Osteocyte (in vitro differentiated cells): Measurements from ENCODE around the gene SLFN12L. TPM values are rescaled to one million over a fixed set of nuclear protein-coding genes. Genes with fewer than 3 reads are reported as not detected.
A peak's percentile ranks its signal among the peaks of the same experiment; 100 is the strongest.

ENCODE experiments used
- DNase-seq: peaks from one replicate; pipeline ENCODE4 v3.0.0; 2021; ENCODE audit warnings: mixed read lengths; ENCODE audit not compliant: unreplicated experiment; ENCODE audit errors: extremely low spot score
- H3K27ac Mint-ChIP-seq: one replicate; pipeline ENCODE4 v1.8.0; 2021; ENCODE audit warnings: mild to moderate bottlenecking, mixed read lengths; ENCODE audit not compliant: unreplicated experiment
- H3K27me3 Mint-ChIP-seq: one replicate; pipeline ENCODE4 v1.8.0; 2021; ENCODE audit warnings: mixed read lengths; ENCODE audit not compliant: unreplicated experiment
- H3K36me3 Mint-ChIP-seq: one replicate; pipeline ENCODE4 v1.8.0; 2021; ENCODE audit warnings: mixed read lengths; ENCODE audit not compliant: unreplicated experiment
- H3K4me1 Mint-ChIP-seq: one replicate; pipeline ENCODE4 v1.8.0; 2021; ENCODE audit warnings: mixed read lengths; ENCODE audit not compliant: unreplicated experiment
- H3K4me3 Mint-ChIP-seq: one replicate; pipeline ENCODE4 v1.8.0; 2021; ENCODE audit warnings: mild to moderate bottlenecking, moderate library complexity, mixed read lengths; ENCODE audit not compliant: unreplicated experiment
- H3K9me3 Mint-ChIP-seq: one replicate; pipeline ENCODE4 v1.8.0; 2021; ENCODE audit warnings: mixed read lengths; ENCODE audit not compliant: unreplicated experiment
- CTCF ChIP-seq: fragments of 200-600 bp; sonication (generic); IDR thresholded peaks from 2 replicates; pipeline ENCODE4 v1.5.0; 2021; ENCODE audit warnings: antibody characterized with exemption, mild to moderate bottlenecking, moderate library complexity
- total RNA-seq: library from RNA; stranded (reverse); gene quantifications from 2 replicates; pipeline ENCODE4 v1.2.1, GENCODE V29; 2021

Gene SLFN12L
- total RNA-seq, 1 donor from 2014 or later: not detected

DNA sequence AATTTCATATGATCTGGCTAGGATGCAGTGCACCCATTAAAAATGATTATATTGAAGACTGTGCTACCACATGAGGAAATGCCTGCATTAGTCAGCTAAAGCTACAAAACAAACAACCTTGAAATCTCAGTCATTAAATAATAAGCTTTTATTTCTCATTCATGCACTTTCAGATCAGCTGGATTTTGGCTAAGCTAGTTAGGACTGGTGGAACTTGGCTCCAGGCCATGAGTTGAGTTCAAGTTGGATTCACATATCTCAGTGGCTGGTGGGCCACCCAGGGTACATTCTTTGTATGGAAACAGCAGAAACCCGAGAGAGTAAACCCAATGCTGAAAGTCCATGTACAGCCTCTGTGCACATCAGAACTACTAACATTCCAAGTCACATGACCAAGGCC, 6.4 kb upstream of the SLFN12L start:
- Mint-ChIP-seq H3K36me3 (no peaks in the 10 kb centered on the region), H3K4me3 (no peak overlapping the region), H3K9me3 (no peaks in the 10 kb centered on the region), H3K4me1 (peaks cover 14% of the 10 kb centered on the region), H3K27ac (no peak overlapping the region), H3K27me3 (peaks cover 37% of the 10 kb centered on the region)
- no peak for DNase-seq
- no peak for TF ChIP-seq CTCF

DNA sequence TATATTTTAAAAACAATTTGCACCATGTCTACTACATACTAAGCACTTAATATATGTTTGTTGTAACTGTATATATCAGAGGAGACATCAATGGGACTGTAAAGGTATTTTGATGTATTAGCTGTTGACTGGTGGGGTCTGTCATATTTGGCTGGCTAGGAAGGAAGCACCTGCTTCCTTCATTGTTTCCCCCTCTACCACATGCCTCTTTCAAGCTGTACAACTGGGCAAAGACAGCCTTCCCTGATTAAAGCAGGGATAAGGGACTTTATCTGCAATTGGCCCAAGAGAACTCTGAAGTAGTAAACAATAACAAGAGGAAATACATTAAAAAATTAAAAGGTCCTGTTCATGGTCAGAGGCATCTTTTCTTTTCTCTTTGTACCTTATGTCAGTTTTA, 5.5 kb upstream of the SLFN12L start:
- Mint-ChIP-seq H3K9me3 (no peaks in the 10 kb centered on the region), H3K4me3 (no peak overlapping the region), H3K27me3 (peaks cover 30% of the 10 kb centered on the region), H3K4me1 (peaks cover 14% of the 10 kb centered on the region), H3K36me3 (no peaks in the 10 kb centered on the region), H3K27ac (no peak overlapping the region)
- DNase-seq: no peak
- no peak for TF ChIP-seq CTCF

GRCh38 chr17:35541434-35541833, 4.0 kb upstream of the SLFN12L start:
- DNase-seq: no peak
- Mint-ChIP-seq H3K4me1 (peaks cover 14% of the 10 kb centered on the region), H3K27ac (peak overlapping the region; percentile 70)

DNA sequence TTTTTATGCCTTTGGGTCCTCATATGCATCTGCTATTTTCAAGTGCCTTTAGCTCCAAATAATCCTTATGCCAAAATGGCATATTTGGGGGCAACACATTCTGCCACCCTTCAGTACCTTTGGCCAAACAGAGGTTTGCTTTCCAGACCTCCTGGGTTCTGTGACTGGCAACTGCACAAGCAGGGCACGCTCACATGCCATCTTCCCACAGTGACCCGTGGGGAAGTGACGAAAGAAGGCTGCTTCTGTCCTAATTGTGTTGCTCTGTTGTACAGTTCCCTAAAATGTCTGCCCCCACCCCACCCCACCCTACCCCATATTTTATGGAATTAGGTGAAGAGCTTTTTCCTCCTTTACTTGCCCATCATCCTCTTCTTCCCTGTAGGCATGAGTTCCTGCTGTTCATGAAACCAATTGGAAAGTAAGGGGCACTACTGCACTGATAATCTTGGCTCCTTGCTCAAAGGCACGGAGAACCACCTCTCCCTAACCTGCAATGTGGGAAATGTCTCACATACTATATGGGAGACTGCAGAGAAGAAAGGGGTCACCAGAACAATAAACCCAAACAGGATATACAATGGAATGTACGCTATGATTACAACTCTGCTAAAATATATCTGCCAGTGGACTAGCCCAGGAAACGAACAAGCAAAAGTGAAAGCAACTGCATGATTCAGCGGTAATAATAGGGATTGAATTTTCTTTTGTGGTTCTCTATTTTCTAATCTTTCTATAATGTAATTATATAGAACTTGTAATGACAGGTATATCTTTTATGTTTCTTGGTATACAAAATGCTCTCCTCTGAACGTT, 3.3 kb upstream of the SLFN12L start:
- no peak for DNase-seq
- peaks cover 13% of the 10 kb centered on the region for H3K27me3 Mint-ChIP-seq
- H3K36me3 Mint-ChIP-seq: no peaks in the 10 kb centered on the region
- TF ChIP-seq CTCF: no peak
- peak overlapping the region; percentile 46 for H3K4me3 Mint-ChIP-seq
- H3K27ac Mint-ChIP-seq: peak overlapping the region; percentile 78
- H3K9me3 Mint-ChIP-seq: no peaks in the 10 kb centered on the region
- peaks cover 14% of the 10 kb centered on the region for H3K4me1 Mint-ChIP-seq

More at GRCh38 chr17:35541434-35541833, 4.0 kb upstream of the SLFN12L start:
- Mint-ChIP-seq H3K4me3 (no peak overlapping the region), H3K36me3 (no peaks in the 10 kb centered on the region), H3K27me3 (peaks cover 18% of the 10 kb centered on the region), H3K9me3 (no peaks in the 10 kb centered on the region)
- no peak for TF ChIP-seq CTCF

GRCh38 chr17:35539659-35540026, 2.2 kb upstream of the SLFN12L start:
- H3K27me3 Mint-ChIP-seq: peaks cover 4% of the 10 kb centered on the region
- H3K9me3 Mint-ChIP-seq: no peaks in the 10 kb centered on the region
- H3K4me1 Mint-ChIP-seq: peaks cover 14% of the 10 kb centered on the region
- no peak overlapping the region for H3K27ac Mint-ChIP-seq
- no peaks in the 10 kb centered on the region for H3K36me3 Mint-ChIP-seq
- DNase-seq: no peak
- no peak overlapping the region for H3K4me3 Mint-ChIP-seq
- TF ChIP-seq CTCF: no peak
